HG02970 (cell line): Measurements from ENCODE around the gene NRXN3.

Experiments used
- ATAC-seq: cut with Tn5 transposase; IDR thresholded peaks from one replicate; pipeline ENCODE4 v1.9.1; 2021; ENCODE audit warnings: mild to moderate bottlenecking, moderate library complexity, moderate number of reproducible peaks; ENCODE audit not compliant: unreplicated experiment, low FRiP score

NRXN3 gene

DNA sequence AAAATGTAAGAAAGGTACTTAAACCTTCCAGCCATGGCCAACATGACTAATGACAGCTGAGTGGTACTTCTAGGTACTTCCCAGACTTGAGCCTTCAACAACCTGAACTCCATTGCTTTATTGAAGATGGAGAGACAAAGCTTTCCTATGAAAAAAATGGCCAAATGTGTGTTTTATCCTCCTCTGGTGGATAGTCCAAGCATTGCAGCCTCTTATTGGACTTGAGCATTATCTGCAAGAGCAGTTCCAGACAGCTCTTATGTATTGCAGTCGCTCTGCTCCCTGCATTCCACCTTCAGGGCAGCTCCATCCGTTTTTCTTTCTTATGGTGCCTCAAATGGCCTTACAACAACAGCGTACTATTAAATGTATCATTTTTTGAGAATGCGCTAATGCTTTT, 588.2 kb downstream of the NRXN3 start:
- peak; percentile 66 for ATAC-seq

DNA sequence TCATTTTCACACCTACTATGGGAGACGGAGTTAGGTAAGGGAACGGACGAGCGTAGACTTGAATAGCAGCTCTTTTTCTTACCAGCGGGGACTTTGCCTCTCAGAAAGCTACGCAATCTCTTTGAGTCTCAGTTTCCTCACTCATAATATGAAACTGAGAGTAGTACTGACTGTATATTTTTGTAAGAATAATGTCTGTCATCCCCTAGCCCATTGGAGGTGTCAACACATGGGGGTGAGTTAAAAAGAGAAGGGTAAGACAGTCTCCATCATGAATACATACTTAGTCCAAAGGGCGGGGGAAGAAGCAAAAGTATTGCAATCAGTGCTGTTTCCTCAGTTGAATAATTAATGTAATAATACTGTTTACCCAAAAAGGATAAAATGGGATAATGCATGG, 592.2 kb downstream of the NRXN3 start:
- no peak for ATAC-seq

DNA sequence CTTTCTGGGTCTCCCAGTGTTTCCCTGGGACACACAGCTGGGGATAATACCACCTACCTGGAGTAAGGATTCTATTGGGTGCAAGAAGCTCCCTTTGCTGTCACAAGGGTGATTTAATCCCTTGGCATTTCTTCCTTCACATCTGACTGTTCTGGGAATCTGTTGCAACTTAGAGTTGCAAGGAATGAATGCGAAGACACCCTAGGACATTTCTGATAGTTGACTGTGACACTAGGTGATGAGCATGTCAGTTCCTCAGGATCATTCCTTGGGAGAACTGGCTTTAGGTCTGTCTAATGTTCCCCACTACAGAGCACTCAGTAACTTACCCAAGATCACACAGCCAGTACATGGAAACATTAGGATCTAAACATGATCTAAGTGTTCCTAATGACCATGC, 593.6 kb downstream of the NRXN3 start:
- ATAC-seq: no peak

DNA sequence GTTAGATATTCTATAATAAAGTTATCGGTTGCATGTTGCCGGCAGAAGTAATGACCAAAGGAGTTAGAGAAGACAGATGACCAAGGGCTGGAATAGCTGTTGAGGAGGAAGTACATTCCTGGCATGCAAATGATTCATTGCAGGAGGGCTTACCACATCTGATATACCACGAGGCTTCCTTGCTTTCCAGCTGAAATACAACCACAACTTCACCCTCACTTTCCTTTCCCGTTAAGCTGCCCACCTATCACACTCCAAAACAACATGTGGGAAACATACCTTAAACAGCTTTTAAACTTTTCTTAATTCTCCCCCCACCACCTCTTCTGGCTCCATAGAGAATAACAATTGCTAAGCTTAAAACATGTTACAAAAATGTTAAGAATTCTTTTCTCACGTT, 594.1 kb downstream of the NRXN3 start:
- ATAC-seq: no peak

DNA sequence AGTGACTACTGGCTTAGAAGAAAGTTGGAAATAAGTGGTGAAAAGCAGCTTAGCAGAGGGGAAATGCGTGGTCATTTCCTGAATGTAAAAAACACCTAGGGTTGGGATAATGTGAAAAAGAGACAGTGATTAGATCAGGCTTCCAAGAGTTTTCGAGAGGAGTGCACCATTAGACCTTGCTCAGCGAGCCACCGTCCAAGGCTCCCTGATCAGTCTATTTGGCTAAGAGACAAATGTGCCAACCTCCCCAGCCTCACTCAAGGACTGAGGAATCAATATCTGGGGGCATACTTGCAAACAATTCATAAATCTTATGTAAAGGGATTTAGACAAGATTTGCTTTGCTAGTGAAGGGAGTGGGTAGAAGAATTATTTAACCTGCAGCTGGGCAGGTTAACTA, 594.5 kb downstream of the NRXN3 start:
- no peak for ATAC-seq

GRCh38 chr14:78767436-78767835, 597.3 kb downstream of the NRXN3 start:
- ATAC-seq: no peak

DNA sequence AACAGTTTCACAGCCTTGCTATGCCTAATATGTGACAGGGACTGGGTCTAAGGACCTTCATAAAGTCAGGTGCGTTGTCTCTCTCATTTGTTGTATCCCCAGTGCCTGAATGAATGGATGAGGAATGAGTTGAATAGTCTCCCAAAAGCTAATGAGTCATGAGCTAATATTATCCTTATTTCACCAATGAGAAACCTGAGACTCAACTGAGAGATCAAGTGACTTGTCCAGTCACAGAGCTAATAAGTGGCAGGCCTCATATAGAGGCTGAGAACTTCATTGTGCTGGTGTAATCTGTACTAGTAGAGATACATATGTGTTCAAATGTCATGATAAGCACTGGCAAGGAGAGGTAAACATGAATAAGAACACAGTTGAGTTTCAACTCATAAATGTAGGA, 612.4 kb downstream of the NRXN3 start:
- ATAC-seq: no peak

DNA sequence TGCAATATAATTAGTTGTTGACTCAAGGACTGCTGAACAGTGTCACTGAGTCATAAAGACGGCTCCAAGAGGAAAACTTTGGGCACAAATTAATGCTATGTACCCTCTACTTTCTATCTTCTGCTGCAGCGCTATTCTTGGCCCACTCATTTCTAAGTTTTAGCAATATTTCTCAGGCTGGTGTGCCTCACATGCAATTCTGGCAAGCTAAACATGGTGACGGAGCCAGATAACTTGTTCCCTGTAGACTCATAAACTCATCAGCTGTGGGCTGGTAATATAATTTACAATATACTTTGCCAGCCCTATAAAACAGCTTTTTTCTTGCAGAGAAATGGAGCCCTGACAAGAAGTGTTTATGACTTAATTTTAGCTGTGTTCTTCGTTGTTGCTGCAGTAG, 615.1 kb downstream of the NRXN3 start:
- ATAC-seq: no peak

GRCh38 chr14:78788467-78789360, 618.5 kb downstream of the NRXN3 start:
- ATAC-seq: no peak

DNA sequence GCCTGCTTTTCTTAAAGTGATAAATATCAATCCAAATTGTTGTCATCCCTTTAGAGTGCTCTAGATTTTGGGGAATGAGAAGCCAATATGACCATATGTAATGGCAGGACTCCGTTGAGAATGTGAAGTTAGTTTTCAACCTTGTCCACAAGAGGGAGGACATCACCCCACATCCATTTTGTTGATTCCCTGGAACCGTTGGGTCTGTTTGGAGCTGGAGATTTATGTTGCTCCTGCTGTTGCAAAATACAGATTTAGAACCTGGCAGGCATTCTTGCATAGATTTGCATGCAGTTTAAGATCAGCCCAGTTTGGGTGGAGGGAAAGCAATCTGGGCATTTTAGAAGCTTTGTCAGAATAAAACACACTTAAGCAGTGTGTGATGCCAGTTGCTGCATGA, 620.1 kb downstream of the NRXN3 start:
- ATAC-seq: no peak

DNA sequence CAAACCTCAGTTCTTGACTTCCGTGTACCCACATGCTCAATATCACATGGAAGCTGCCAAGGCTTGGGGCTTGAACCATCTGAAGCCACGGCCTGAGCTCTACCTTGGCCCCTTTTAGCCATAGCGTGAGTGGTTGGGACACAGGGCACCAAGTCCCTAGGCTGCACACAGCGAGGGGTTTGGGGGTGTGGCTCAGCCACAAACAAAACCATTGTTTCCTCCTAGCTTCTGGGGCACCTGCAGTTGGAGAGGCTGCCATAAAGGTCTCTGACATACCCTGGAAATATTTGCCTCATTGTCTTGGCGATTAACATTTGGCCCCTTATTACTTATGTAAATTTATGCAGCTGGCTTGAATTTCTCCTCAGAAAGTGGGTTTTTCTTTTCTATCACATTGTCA, 628.6 kb downstream of the NRXN3 start:
- no peak for ATAC-seq

- ATAC-seq: no peak
Observed at GRCh38 chr14:78805570-78805969, 635.4 kb downstream of the NRXN3 start.

- no peak for ATAC-seq
Observed at GRCh38 chr14:78823035-78823434, 652.9 kb downstream of the NRXN3 start.

GRCh38 chr14:78823516-78823915, 653.3 kb downstream of the NRXN3 start:
- no peak for ATAC-seq

GRCh38 chr14:78829274-78829673, 659.1 kb downstream of the NRXN3 start:
- ATAC-seq: peak; percentile 76

GRCh38 chr14:78834766-78835451, 664.7 kb downstream of the NRXN3 start:
- no peak for ATAC-seq

GRCh38 chr14:78835909-78836308, 665.7 kb downstream of the NRXN3 start:
- no peak for ATAC-seq

GRCh38 chr14:78836777-78837176, 666.6 kb downstream of the NRXN3 start:
- no peak for ATAC-seq

DNA sequence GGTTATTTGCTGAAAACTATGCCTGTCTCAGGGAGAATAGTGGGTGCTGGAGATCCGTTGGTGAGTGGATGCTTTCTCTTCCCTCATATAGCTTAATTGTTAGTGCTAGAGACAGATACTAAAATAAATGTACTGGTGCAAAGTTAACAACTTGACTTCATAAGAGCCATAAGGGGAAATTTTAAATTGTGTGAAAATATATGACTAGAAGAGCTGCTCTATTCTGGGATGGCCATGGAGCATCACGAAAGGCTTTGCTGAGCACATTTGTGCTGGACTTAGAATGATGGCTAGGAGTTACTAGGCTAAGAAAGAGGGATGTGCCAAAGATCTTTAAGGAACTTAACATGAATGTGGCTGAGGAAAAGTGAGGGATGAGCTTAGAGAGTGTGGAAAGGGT, 668.8 kb downstream of the NRXN3 start:
- ATAC-seq: no peak

GRCh38 chr14:78840898-78841297, 670.7 kb downstream of the NRXN3 start:
- no peak for ATAC-seq

- ATAC-seq: no peak
Observed at GRCh38 chr14:78847801-78848200, 677.6 kb downstream of the NRXN3 start.
